H1 (cell line): ENCODE data around the gene GOLGA8S.
"Not testable (repeated sequence)": the region's sequence is repeated elsewhere in the genome, so short reads cannot be mapped to it uniquely, and the experiment has no call there.

Source experiments
- ATF2 ChIP-seq: IDR thresholded peaks from 2 replicates; pipeline ENCODE4 v1.6.1; 2012; ENCODE audit warnings: low read length, inconsistent platforms
- CHD2 ChIP-seq: IDR thresholded peaks from 2 replicates; pipeline ENCODE4 v1.6.1; 2012; ENCODE audit warnings: low read length, improper control_type of control experiment
- GABPA ChIP-seq: IDR thresholded peaks from 2 replicates; pipeline ENCODE4 v1.6.1; 2011; ENCODE audit warnings: mild to moderate bottlenecking, low read length, moderate library complexity, borderline replicate concordance; ENCODE audit not compliant: insufficient read depth
- POLR2A ChIP-seq, 2 experiments: IDR thresholded peaks; 1 replicate in 1 of 2; 2 replicates in 1 of 2; pipeline ENCODE4 v1.6.1; 2011; ENCODE audit warnings: low read depth in 2 of 2, low read length in 2 of 2, mild to moderate bottlenecking in 2 of 2; ENCODE audit errors: control extremely low read depth in 1 of 2
- POLR2AphosphoS5 ChIP-seq: IDR thresholded peaks from 2 replicates; pipeline ENCODE4 v1.6.1; 2011; ENCODE audit warnings: low read depth, low read length
- RFX5 ChIP-seq: IDR thresholded peaks from 2 replicates; pipeline ENCODE4 v1.6.1; 2011; ENCODE audit warnings: low read depth, low read length, improper control_type of control experiment, borderline replicate concordance
- SRF ChIP-seq: IDR thresholded peaks from 2 replicates; pipeline ENCODE4 v1.6.1; 2011; ENCODE audit warnings: mild to moderate bottlenecking, low read depth, low read length, moderate library complexity
- TAF1 ChIP-seq: IDR thresholded peaks from 2 replicates; pipeline ENCODE4 v1.6.1; 2011; ENCODE audit warnings: mild to moderate bottlenecking, low read depth, low read length
- TF ChIP-seq, protein P1 (sequence below), 3 experiments: IDR thresholded peaks; 1 replicate in 2 of 3; 2 replicates in 1 of 3; pipeline versions ENCODE4 v1.5.1 to v1.6.1; 2011; ENCODE audit warnings: low read length in 3 of 3, mild to moderate bottlenecking in 3 of 3, inconsistent platforms in 2 of 3, low read depth in 1 of 3, moderate library complexity in 1 of 3; ENCODE audit not compliant: insufficient read depth in 1 of 3; ENCODE audit errors: control extremely low read depth in 1 of 3
- TF ChIP-seq, protein P2 (sequence below): IDR thresholded peaks from 2 replicates; pipeline ENCODE4 v1.6.1; 2012; ENCODE audit warnings: inconsistent platforms

DNA sequence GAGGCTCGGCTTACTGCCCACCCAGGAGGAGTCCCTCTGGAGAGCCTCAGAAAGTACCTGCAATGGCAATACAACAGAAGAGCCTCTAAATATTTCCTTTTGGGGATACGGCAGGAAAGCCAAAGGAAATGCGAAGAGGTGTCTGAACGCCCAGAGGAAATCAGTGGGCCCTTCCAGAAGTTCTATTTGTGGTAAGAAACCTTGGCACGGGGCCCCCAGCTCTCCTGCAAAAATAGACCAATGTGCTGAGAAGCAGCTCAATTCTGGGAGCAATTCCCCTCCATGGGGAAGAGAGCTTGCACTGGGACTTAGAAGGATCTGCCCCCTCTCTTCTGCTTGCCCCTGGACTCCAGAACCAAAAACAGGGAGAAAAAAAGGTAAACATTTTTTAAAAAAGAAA lies 44.7 kb downstream of the GOLGA8S start:
- TF ChIP-seq POLR2A (IDR thresholded peaks at IDR 0.05; ENCODE audit: control extremely low read depth in 1 of 2, low read depth in 2 of 2, low read length in 2 of 2); SRF; POLR2AphosphoS5; RFX5; CHD2; GABPA; ATF2; TAF1: not testable (repeated sequence)
- TF ChIP-seq, protein P1, sequence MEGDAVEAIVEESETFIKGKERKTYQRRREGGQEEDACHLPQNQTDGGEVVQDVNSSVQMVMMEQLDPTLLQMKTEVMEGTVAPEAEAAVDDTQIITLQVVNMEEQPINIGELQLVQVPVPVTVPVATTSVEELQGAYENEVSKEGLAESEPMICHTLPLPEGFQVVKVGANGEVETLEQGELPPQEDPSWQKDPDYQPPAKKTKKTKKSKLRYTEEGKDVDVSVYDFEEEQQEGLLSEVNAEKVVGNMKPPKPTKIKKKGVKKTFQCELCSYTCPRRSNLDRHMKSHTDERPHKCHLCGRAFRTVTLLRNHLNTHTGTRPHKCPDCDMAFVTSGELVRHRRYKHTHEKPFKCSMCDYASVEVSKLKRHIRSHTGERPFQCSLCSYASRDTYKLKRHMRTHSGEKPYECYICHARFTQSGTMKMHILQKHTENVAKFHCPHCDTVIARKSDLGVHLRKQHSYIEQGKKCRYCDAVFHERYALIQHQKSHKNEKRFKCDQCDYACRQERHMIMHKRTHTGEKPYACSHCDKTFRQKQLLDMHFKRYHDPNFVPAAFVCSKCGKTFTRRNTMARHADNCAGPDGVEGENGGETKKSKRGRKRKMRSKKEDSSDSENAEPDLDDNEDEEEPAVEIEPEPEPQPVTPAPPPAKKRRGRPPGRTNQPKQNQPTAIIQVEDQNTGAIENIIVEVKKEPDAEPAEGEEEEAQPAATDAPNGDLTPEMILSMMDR (IDR thresholded peaks at IDR 0.05; ENCODE audit: control extremely low read depth in 1 of 3, insufficient read depth in 1 of 3, low read depth in 1 of 3, low read length in 3 of 3): not testable (repeated sequence)
- TF ChIP-seq, protein P2, sequence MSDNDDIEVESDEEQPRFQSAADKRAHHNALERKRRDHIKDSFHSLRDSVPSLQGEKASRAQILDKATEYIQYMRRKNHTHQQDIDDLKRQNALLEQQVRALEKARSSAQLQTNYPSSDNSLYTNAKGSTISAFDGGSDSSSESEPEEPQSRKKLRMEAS: not testable (repeated sequence)
